ENCODE measurements around the gene NECAP2.
A peak's percentile ranks its signal among the peaks of the same experiment; 100 is the strongest.

Gene NECAP2, protein sequence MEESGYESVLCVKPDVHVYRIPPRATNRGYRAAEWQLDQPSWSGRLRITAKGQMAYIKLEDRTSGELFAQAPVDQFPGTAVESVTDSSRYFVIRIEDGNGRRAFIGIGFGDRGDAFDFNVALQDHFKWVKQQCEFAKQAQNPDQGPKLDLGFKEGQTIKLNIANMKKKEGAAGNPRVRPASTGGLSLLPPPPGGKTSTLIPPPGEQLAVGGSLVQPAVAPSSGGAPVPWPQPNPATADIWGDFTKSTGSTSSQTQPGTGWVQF

DNA sequence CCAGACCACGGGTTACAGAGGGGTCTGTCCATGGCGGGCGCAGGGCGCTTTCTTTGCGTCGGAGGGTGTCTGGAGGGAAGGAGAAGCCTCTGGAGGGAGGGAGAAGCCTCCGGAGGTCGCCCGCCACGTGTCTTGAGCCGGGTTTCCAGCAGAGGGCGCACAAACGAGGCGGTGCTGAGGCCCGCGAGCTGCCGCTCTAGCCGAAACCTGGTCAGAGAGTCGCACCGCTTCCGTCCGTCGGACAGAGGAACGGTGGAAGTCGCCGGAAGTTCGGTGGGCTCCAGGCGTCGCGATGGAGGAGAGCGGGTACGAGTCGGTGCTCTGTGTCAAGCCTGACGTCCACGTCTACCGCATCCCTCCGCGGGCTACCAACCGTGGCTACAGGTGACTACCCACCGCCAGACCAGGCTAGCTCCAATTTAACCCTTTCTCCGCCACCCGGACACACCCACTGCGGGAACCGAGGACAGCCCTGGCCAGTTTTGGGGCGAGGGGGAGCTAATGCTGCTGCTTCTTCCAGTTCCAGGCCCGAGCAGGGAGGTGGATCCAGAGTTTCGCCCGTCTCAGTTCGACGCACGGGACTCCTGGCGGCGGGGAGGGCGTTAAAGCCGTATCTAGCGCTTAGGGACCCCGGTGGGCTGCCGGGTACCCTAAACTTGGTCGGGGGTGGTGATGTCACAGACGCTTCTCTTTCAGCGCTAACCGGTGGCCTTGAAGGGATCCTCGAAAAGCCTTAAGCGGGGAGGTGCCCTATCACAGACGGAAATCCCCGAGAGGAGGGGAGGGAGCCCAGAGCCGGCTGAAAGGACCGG is at the start of gene NECAP2:
TSS of gene NECAP2 (plus strand) at position 255 of the 812 bp plus-strand sequence. CDS start at position 293, 38 bp downstream.
- DNase-seq = peak; percentile 97

DNA sequence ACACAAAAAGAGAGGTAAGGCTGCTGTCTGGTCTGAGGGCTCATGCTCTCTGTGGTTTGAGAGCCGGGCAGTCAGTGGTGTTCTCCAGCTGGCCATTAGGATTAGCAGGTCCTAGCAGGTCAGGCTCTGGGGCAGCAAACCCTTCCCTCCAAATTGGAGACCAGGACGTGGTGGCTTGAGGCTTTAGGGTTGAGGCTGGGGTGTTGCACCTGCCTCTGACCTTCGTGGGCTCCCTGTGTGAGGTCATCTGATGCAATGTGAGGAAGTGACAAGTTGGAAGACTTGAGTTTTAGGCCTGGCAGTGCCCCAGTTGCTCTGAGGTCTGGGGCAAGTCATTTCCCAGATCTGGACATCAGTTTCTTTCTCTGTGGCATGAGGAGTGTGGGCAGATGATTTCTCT is 49.1 kb upstream of the NECAP2 start:
- DNase-seq = peak; percentile 50

DNA sequence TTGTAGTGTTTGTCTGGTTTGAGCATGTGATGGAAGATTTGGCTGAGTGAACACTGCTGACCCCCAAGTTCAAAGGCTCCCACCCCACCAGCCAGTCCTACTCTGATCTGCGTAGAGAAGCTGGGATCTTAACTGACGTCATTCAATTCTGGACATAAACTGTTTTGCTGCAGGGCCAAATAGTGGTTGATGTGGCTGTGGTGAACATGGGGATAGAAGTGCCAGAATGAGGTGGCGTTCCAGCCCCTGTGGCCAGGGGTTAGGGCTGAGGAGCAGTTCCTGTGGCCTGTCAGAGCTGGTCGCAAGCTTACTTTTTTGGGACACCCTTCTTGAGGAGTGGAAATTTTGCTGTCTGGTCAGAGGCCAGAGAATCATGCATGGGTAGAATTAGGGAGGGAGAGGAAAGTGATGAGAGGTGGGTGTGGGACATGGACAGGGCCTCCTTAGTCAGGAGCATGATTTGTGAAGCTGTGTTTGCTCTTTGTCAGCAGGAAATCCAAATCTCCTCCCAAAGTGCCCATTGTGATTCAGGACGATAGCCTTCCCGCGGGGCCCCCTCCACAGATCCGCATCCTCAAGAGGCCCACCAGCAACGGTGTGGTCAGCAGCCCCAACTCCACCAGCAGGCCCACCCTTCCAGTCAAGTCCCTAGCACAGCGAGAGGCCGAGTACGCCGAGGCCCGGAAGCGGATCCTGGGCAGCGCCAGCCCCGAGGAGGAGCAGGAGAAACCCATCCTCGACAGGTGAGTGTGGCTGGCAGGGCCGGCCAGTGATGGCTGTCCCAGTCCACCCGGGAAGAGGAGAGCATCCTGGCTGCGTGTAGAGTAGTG is 47.6 kb upstream of the NECAP2 start:
- DNase-seq = no peak

DNA sequence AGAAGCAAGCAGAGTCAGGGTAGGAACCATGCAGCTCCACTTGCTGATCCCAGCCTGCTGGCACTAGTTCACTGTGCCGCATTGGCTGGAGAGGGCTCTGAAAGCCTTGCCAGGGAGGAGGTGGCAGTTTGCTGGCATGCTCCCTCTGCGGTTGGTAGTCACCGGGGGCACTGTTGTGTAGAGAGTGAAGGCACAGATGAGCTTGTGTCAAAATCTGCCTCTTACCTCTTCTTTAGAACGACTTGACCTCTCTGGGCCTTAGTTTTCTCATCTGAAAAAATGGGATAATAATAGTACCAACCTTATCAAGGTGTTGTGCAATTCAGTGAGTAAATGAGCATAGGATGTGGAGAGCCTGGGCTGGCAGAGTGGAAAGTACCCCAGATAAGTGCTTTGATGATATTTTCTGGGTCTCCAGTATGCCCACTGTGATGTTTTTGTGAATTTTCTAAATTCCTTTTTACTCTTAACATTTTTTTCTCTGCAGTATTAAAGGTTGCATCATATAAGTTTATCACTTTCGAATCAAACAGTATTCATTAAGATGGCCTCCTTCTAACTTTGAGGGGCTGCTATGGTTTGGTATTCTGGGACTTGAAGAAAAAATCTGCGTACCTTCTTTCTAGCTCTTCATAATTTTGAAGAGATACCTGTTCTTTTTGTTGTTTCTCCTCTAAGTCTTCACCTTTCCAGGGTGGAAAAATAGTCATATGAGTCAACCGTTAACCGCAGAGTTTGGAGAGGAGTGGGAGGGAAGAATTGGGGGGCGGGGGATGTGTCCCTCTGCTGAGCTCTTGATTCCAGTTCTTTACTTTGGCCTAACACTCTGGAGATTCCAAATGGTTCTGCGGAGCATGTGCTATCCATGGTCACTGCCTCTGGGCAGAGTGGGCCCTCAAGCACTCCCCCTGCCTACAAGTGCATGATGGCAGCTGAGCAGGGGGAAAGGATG is 46.7 kb upstream of the NECAP2 start:
- DNase-seq = peak; percentile 32

DNA sequence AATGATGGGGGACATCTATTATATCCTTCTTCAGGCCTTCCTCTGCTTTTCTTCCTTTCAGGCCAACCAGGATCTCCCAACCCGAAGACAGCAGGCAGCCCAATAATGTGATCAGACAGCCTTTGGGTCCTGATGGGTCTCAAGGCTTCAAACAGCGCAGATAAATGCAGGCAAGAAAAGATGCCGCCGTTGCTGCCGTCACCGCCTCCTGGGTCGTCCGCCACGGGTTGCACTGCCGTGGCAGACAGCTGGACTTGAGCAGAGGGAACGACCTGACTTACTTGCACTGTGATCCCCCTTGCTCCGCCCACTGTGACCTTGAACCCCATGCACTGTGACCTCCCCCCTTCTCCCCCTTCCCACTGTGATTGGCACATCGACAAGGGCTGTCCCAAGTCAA is 45.5 kb upstream of the NECAP2 start:
- DNase-seq = no peak

DNA sequence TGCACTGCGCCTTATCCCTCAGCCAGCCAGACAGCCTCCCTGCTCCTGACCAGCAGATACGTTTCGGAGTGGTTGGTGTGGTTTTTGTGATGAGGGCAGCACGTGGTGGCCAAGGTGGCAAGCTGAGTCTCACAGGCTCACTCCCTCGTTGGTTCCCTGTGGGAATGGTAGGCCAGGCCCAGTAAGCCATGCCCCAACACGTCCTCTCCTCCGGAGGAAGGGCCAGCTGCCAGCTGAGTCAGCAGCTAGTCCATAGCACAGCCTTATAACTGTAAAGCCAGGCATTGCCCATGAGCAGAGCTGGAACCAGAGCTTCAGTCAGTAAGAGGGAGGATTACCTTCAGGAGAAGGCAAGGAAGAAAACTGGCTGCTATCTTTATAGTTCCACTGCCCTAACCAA is 43.9 kb upstream of the NECAP2 start:
- DNase-seq = no peak

DNA sequence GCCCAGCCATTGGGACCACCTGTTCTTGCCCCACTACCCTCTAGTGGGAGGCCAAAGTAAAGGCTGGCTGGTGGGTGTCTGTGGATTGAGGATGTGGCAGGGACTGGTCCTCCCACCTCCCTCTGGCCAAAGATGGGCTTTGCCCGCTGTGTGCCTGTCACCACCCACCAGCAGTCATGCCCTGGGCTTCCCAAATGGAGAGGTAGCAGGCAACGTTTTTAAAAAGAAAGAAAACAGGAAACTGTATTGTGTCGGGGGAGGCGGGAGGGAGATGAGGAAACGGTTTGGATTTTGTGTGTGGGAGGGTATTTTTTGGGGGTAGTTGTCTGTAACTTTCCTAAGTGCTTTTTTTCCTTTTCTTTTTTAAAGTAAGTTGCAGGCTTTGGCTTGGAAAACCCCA is 43.4 kb upstream of the NECAP2 start:
- no peak for DNase-seq

DNA sequence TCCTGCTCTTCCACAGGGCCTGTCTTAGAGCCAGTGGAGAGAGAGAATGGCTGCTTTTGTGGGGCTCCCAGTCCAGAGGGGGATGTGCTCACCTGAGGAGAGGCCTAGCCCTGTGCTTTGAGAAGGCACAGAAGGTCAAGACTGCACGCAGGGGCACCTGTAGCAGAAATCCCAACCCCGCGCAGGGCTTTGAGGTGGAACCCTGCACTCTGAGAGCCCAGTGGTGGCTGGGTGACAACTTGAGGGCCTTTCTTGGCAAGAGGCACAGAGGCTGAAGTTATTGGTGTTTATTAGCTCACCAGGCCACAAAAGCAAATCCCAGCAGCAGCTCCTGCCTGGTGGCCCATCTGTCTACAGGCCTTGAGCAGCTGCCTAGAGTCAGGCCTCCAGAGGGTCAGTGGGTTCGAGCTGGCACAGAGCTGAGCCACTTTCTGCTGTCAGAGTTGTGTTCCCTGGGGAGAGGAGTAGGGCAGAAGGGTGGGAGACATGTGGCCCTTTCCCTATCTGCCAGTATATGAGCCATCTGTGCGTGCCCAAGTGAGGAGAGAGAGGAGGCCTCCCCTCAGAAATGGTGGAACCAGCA is 42.1 kb upstream of the NECAP2 start:
- no peak for DNase-seq

DNA sequence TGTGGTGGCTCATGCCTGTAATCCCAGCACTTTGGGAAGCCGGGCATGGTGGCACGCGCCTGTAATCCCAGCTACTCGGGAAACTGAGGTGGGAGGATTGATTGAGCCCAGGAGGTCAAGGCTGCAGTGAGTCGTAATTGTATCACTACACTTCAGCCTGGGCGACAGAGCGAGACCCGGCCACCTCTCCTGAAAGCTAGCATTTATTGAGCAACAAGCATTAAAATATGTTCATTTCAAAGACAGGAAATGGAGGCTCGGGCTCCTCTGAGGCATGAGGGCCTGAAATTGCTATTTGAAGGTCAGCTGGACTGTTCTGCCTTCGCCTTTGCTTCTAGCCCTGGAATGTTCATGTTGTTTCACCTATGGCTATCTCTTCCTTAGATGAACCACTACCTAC is 37.8 kb upstream of the NECAP2 start:
- no peak for DNase-seq

DNA sequence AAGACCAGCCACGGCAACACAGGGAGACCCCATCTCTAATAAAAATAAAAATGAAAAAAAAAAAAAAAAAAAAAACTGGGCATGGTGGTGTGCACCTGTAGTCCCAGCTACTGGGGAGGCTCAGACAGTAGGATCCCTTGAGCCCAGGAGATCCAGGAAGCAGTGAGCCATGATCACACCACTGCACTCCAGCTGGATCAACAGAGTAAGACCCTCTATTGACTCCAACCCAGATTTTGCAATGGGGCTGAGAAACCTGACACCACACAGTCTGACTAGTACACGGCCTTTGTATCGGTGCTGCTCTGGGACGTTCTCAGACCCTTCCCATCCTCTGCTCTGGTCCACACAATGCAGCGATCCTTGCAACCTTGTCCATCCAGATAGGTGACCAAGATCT is 35.1 kb upstream of the NECAP2 start:
- no peak for DNase-seq

DNA sequence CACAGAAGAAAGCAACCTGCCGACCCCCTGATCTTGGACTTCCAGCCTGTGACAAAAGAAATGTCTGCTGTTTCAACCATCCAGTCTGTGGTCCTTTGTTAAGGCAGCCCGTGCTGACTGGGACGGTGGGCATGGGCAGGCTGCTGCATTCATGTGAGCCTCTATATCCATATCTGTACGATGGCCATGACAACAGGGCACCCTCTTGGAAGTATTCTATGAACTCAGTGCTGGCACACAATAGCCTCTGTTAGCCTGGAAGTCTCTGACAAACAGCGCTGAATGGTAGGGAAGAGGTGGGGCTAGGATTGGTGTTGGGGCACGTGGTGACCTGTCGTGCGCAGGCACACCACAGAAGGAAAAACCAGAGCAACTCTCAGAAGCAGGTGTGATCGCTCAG is 33.7 kb upstream of the NECAP2 start:
- no peak for DNase-seq

DNA sequence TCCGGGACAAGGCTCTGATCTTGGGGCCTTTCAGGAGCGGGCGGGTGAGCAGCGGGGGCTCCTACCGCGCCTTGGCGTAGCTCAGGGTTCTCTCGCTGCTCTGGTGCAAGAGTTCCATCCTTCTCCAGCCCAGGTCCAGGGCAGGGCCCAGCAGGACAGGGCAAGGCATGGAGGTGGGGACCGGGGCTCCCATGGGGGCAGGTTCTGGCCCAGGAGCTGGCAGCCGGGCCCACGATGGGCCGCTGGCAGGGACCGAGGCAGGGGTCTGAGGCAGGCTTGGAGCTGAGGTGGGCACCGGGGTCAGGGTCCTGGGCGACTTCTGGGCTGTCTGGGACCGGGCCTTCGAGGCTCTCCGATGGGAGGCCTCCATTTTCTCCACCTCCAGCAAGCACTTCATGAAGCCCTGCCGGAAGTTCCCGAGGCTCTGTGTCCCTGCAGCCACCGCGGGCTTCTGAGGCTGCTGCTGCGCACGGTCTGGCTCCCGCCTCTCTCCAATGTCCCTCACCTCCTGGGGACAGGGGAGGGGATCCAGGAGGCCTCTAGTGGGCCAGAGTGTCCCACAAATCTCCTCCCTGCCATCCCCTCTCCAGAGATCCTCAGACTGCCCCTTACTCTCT is 30.9 kb upstream of the NECAP2 start:
- no peak for DNase-seq

DNA sequence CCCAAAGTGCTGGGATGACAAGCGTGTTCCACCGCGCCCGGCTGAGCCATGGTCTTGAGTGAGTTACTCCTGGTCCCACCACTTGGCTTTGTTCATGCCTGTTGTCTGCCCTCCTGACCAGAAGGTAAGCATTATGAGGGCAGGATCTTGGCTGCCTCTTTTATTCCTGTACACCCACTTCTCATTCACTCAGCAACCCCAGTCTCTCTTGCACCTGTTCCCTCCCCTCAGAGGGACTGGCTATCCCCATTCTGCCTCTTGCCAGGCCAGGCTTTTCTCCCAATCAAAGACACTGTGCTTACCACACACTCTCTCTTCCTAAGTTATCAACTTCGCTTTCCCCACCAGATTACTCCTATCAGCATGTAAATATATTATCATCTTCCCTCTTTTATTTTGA is 29.7 kb upstream of the NECAP2 start:
- no peak for DNase-seq

DNA sequence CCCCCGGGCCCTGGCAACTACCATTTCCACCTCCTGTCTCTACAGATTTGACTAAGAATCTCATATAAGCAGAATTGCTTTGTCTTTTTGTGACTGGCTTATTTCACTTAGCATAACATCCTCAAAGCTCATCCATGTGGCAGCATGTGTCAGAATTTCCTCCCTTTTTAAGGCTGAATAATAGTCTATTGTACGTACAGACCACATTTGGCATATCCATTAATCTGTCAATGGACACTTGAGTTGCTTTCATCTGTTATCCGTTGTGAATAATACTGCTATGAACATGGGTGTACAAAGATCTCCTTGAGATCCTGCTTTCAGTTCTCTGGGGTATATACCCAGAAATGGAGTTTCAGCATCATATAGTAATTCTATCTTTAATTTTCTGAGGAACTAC is 27.3 kb upstream of the NECAP2 start:
- no peak for DNase-seq

DNA sequence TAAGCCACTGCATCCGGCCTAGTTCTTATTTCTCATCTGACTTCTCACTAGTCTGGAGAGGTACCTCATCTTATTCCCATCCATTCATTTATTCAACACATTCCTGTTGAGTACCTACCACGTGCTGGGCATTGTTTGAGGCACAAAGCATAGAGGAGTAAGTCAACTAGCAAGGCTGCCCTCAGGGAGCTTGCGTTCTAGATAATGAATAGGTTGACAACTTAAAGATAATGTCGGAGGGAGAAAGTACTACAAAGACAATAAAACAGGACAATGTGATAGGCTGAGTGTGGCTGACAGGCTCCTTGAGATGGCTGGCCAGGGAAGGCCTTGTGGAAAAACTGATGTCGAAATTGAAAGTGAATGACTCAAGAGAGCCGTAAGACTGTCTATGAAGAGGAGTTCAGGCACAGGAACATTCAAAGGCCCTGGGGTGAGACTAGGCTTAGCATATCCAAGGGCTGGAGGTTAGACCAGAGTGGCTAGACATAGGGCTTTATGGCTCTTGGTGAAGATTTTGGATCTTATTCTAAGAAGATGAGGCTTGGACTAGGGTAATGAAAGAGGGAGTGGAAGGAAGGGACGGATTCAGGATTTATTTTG is 21.6 kb upstream of the NECAP2 start:
- DNase-seq = no peak

DNA sequence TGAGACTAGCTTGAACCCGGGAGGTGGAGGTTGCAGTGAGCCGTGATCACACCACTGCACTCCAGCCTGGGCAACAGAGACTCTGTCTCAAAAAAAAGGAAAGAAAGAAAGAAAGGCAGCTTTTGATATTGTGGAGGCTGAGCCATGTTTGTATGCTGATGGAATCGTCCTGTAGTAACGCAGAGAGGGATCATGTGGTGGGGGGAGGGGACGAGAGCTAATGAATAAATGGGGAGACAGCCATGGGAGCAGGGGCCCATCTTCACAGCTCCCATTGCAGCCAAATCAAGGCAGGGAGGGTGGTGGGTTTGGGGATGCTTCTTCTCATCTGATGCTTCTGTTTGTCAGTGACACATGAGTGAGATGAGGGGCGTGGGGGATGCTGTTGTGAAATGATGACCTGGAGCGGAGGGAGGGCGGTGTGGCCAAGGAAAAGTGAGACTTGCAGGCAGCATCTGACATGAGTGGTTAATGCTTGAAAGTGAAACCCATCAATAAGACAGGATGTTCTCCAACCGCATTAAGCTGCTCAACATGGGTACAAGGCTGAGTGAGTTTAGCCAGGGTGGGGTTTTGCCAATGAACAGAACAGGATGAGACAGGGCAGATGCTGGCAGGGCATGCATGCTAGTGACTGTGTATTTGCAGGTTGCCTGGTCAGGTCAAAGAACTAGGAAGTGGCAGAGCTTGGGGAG is 20.0 kb upstream of the NECAP2 start:
- DNase-seq = no peak

DNA sequence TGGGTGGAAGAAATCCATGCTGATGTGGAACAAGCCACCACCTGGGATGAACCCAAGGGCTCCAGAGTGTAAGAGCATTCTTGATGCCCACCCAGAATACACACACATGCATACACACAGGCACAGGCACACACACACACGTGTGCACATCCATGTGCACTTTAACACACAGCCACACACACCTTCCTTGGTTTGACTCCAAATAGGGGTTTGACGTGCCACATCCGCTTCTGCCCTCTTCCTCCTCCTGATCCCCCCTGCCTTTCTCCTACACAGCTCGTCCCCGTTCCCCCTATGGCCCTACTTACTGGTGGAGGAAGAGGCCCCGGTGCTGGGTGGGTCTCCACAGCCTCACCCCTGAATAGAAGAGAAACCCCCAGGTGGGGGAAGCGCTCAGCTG is 19.3 kb upstream of the NECAP2 start:
- DNase-seq = no peak

DNA sequence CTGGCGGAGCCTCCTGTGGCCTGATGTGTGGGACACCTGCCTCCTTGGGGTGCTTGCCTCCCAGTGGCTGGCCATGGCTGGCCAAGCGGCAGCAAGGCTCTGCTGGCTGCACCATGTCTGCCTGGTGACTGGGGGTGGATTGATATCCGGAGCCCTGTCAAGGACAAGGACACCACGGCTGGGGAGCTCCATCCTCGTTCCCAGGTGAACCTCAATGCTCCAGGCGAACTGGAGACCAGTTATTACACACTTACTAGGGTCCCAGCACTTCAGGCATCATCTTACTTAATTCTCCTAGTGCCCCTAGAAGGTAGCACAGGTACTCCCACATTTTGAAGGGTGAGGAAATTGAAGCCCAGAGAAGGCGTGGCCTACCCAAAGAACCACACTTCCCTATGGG is 18.5 kb upstream of the NECAP2 start:
- DNase-seq = no peak

DNA sequence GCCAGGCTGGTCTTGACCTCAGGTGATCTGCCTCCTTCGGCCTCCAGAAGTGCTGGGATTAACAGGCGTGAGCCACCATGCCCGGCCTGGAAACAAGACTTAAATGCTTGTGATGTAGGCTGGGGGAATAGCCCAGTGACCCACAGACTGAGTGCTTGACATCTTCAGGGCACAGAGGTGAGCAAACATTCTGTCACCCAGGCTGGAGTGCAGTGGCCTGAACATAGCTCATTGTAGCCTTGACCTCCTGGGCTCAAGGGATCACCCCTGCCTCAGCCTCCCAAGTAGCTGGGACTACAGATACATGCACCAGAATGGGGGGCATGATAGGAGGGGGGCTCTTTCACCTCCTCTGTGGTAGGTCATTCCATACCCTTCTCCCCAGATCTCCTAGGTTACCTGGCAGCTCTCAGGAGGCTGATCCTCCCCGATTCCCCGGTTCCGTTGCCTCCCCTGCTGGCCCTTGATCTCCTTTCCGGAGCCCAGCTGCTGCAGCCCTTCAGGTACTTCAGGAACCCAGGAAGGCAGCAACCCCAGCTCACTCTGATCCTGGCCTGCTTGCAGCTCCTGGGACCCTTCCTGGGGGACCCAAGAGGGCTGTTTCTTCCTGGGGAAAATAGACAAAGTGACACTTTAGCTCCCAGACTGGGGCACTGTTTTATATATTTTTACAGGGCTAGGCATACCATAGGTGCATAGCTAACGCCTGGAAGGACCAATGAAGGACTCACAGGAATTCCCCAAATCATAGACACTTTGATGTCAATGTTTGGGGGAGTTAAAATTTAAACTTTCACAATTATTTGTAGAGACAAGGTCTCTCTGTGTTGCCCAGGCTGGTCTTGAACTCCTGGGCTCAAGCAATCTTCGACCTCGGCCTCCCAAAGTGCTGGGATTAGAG is 15.1 kb upstream of the NECAP2 start:
- no peak for DNase-seq

All from hematopoietic multipotent progenitor cell treated with erythropoietin and hydrocortisone succinate and interleukin-3 and kit ligand, for 4 days (in vitro differentiated cells).